ENCODE data around the gene EVL.

- TF ChIP-seq EZH2 (IDR thresholded peaks at IDR 0.05; ENCODE audit: low read length, missing control alignments): no peak
- TF ChIP-seq CTCF (conservative IDR thresholded peaks at IDR 0.05 in 1 of 2, IDR thresholded peaks at IDR 0.05 in 1 of 2; ENCODE audit: low read depth in 1 of 2, low read length in 2 of 2): no peak
Measured at GRCh38 chr14:100018054-100018453, 47.2 kb upstream of the EVL start.

Data from fibroblast of lung (primary cell).